ENCODE data around the gene MGST3.

DNA sequence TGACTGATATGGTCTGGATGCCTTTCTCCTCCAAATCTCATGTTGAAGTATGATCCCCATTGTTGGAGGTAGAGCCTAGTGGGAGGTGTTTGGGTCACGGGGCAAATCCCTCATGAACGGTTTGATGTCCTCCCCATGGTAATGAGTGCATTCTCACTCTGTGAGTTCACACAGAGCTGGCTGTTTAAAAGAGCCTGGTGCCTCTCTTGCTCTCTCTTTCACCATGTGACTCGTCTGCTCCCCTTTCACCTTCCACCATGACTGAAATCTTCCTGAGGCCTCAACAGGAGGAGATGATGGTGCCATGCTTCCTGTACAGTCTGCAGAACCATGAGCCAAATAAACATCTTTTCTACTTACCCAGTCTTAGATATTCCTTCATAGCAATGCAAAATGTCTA, 37.1 kb downstream of the MGST3 start:
- TF ChIP-seq RAD21 (IDR thresholded peaks at IDR 0.05; ENCODE audit: low read depth) (no peak), TEAD4 (IDR thresholded peaks at IDR 0.05) (no peak), NFIC (IDR thresholded peaks at IDR 0.05) (no peak), CEBPB (IDR thresholded peaks at IDR 0.05) (no peak), EP300 (IDR thresholded peaks at IDR 0.05; ENCODE audit: borderline replicate concordance) (no peak), ZBTB7A (IDR thresholded peaks at IDR 0.05; ENCODE audit: low read depth) (no peak), TAF1 (IDR thresholded peaks at IDR 0.05; ENCODE audit: low read depth) (no peak)
- TF ChIP-seq, protein P1, sequence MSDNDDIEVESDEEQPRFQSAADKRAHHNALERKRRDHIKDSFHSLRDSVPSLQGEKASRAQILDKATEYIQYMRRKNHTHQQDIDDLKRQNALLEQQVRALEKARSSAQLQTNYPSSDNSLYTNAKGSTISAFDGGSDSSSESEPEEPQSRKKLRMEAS (IDR thresholded peaks at IDR 0.05) = no peak
